ENCODE results near the gene GAGE12H.
A peak's percentile ranks its signal among the peaks of the same experiment; 100 is the strongest.

GAGE12H gene

DNA sequence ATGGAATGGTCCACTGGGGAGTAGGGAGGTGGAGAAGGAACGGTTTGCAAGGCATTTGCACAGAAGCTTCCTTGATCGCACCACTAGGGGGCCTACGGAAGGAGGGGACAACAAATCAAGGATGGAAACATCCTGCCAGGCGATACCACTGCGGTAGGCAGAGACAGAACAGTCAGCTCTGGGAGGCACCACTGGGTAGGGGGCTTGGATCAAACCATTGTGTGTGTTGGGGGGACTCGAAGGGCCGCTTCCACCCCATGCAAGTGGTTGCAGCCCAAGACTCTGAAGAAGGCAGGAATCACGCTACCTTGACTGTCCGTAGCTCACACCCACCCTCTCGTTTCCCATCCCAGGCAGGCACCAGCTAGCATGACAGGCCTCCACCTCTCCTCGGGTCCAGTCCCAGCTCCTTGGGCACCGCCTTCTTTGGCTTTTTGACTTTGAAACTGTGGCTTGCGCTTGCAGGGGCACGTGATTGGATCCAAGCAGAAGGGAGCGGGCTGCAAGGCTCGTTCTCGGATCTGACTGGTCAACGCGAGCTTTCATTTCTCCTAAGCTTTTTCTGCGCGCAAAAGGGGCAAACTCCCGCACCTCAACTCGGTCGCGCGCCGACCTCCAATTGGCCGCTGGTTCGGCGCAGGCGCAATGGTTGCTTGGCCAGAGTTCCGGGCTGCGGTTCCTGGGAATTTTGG, 47.5 kb downstream of the GAGE12H start:
- Mint-ChIP-seq H3K27me3 (no peaks in the 10 kb centered on the region), H3K27ac (no peak overlapping the region), H3K9me3 (peaks cover 4% of the 10 kb centered on the region), H3K4me3 (peak overlapping the region; percentile 72), H3K4me1 (peaks cover 3% of the 10 kb centered on the region), H3K36me3 (no peaks in the 10 kb centered on the region)
- DNase-seq (ENCODE audit: low spot score in 2 of 2) (no peak), ATAC-seq (ENCODE audit: low read depth) (no peak)

Measured in memory B cell (primary cell).